Neural progenitor cell (in vitro differentiated cells): ENCODE measurements around the gene OPRL1.

ENCODE experiments used
- CTCF ChIP-seq: fragments of 200-600 bp; sonication (generic); IDR thresholded peaks from 2 replicates; pipeline ENCODE4 v1.5.1; 2017; ENCODE audit warnings: antibody characterized with exemption, mild to moderate bottlenecking
- EZH2 ChIP-seq: fragments of 200-600 bp; sonication (generic); IDR thresholded peaks from 2 replicates; pipeline ENCODE4 v1.6.1; 2017; ENCODE audit warnings: antibody characterized with exemption, mild to moderate bottlenecking, moderate library complexity
- EZH2phosphoT487 ChIP-seq: fragments of 200-600 bp; sonication (generic); IDR thresholded peaks from 2 replicates; pipeline ENCODE4 v1.6.1; 2017; ENCODE audit warnings: antibody characterized with exemption

- TF ChIP-seq CTCF (peak; percentile 59), EZH2 (no peak), EZH2phosphoT487 (no peak)
Observed at GRCh38 chr20:64133951-64134407, 54.1 kb downstream of the OPRL1 start.
